ENCODE results near the gene NUP93. TPM values are rescaled to one million over a fixed set of nuclear protein-coding genes. Genes with fewer than 3 reads are reported as not detected.

Gene NUP93
- total RNA-seq, 2 donors from 2014 or later, result 38.8 to 73.3 TPM

- intact Hi-C loops (cut with DNase I), result no loop called here
- Histone ChIP-seq H3K4me1 (replicated peaks) (no peaks in the 10 kb centered on the region), H3K9me3 (no peaks in the 10 kb centered on the region), H3K4me3 (no peak overlapping the region), H3K27ac (no peak overlapping the region), H3K36me3 (no peaks in the 10 kb centered on the region), H3K27me3 (replicated peaks; ENCODE audit: insufficient read depth) (no peaks in the 10 kb centered on the region)
- 90% methylated on average over 14 of the region's 14 CpGs for WGBS
- no peak for DNase-seq (ENCODE audit: low spot score)
- no peak for TF ChIP-seq POLR2A (IDR thresholded peaks at IDR 0.05)
Observed at GRCh38 chr16:56858374-56858773, 128.4 kb downstream of the NUP93 start.

GRCh38 chr16:56859636-56860035, 129.7 kb downstream of the NUP93 start:
- H3K36me3 ChIP-seq, result no peaks in the 10 kb centered on the region
- intact Hi-C loops (cut with DNase I), result no loop called here
- 84% methylated on average over 2 of the region's 2 CpGs for whole genome bisulfite sequencing
- H3K9me3 ChIP-seq, result no peaks in the 10 kb centered on the region
- H3K27me3 ChIP-seq (replicated peaks; ENCODE audit: insufficient read depth), result no peaks in the 10 kb centered on the region
- no peaks in the 10 kb centered on the region for H3K4me1 ChIP-seq (replicated peaks)
- H3K4me3 ChIP-seq, result no peak overlapping the region
- no peak for DNase-seq (ENCODE audit: low spot score)
- TF ChIP-seq POLR2A (IDR thresholded peaks at IDR 0.05), result no peak
- TF ChIP-seq, protein P1, sequence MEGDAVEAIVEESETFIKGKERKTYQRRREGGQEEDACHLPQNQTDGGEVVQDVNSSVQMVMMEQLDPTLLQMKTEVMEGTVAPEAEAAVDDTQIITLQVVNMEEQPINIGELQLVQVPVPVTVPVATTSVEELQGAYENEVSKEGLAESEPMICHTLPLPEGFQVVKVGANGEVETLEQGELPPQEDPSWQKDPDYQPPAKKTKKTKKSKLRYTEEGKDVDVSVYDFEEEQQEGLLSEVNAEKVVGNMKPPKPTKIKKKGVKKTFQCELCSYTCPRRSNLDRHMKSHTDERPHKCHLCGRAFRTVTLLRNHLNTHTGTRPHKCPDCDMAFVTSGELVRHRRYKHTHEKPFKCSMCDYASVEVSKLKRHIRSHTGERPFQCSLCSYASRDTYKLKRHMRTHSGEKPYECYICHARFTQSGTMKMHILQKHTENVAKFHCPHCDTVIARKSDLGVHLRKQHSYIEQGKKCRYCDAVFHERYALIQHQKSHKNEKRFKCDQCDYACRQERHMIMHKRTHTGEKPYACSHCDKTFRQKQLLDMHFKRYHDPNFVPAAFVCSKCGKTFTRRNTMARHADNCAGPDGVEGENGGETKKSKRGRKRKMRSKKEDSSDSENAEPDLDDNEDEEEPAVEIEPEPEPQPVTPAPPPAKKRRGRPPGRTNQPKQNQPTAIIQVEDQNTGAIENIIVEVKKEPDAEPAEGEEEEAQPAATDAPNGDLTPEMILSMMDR (IDR thresholded peaks at IDR 0.05), result no peak
- no peak overlapping the region for H3K27ac ChIP-seq

GRCh38 chr16:56860226-56861020, 130.5 kb downstream of the NUP93 start:
- TF ChIP-seq POLR2AphosphoS5 (IDR thresholded peaks at IDR 0.05) (no peak), POLR2A (IDR thresholded peaks at IDR 0.05) (no peak)
- TF ChIP-seq, protein P1 (IDR thresholded peaks at IDR 0.05), result no peak
- Histone ChIP-seq H3K4me3 (no peak overlapping the region), H3K36me3 (no peaks in the 10 kb centered on the region), H3K27ac (no peak overlapping the region), H3K9me3 (no peaks in the 10 kb centered on the region), H3K4me1 (replicated peaks) (no peaks in the 10 kb centered on the region), H3K27me3 (replicated peaks; ENCODE audit: insufficient read depth) (no peaks in the 10 kb centered on the region)
- DNase-seq (ENCODE audit: low spot score), result no peak
- WGBS, result 65% methylated on average over 9 of the region's 9 CpGs
- intact Hi-C loops (cut with DNase I), result no loop called here

GRCh38 chr16:56861092-56861610, 131.2 kb downstream of the NUP93 start:
- WGBS, result 16% methylated on average over 3 of the region's 3 CpGs
- Histone ChIP-seq H3K4me1 (replicated peaks) (no peaks in the 10 kb centered on the region), H3K9me3 (no peaks in the 10 kb centered on the region), H3K36me3 (no peaks in the 10 kb centered on the region), H3K27me3 (replicated peaks; ENCODE audit: insufficient read depth) (no peaks in the 10 kb centered on the region), H3K27ac (no peak overlapping the region), H3K4me3 (no peak overlapping the region)
- TF ChIP-seq, protein P1 (IDR thresholded peaks at IDR 0.05), result no peak
- TF ChIP-seq POLR2A (IDR thresholded peaks at IDR 0.05), result no peak
- intact Hi-C loops (cut with DNase I), result no loop called here
- no peak for DNase-seq (ENCODE audit: low spot score)

DNA sequence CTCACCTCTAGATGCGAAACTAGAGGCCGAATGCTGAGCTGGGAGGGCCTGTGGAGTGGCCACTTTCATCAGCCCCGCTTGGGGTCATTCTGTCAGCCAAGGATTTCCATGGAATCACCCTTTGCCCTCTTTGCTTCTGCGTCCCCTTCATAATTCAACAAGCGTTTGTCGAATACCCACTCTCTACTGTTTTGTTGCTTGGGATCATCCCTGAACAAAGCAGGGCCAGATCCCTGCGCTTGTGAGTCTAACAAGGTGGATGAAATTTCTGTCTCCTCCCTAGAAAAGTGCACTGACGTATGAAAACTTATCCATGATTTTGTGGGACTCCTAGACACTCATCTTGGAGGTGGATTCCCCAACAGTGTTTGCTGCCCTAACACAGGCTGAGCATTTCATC, 131.8 kb downstream of the NUP93 start:
- no peak for DNase-seq (ENCODE audit: low spot score)
- no peak overlapping the region for H3K4me3 ChIP-seq
- intact Hi-C loops (cut with DNase I), result no loop called here
- H3K4me1 ChIP-seq (replicated peaks), result no peaks in the 10 kb centered on the region
- H3K9me3 ChIP-seq, result no peaks in the 10 kb centered on the region
- TF ChIP-seq POLR2AphosphoS5 (IDR thresholded peaks at IDR 0.05) (no peak), POLR2A (IDR thresholded peaks at IDR 0.05) (no peak)
- TF ChIP-seq, protein P1 (IDR thresholded peaks at IDR 0.05), result no peak
- 97% methylated on average over 8 of the region's 8 CpGs for WGBS
- no peak overlapping the region for H3K27ac ChIP-seq
- H3K27me3 ChIP-seq (replicated peaks; ENCODE audit: insufficient read depth), result no peaks in the 10 kb centered on the region
- H3K36me3 ChIP-seq, result no peaks in the 10 kb centered on the region

Measured in prostate gland (tissue), 2 donors.